WTC11 (cell line): ENCODE data around the gene LGR6. TPM values are rescaled to one million over a fixed set of nuclear protein-coding genes. Genes with fewer than 3 reads are reported as not detected.

ENCODE experiments used
- ATAC-seq: fragments of 200-7000 bp; cut with Tn5 transposase; 2 replicates; pipeline ENCODE4 v1.10.0; 2021; ENCODE audit warnings: mild to moderate bottlenecking, moderate library complexity
- CTCF ChIA-PET: fragments of 300-600 bp; sonication (Branson Sonifier 250); formaldehyde crosslinking; loops from one replicate; lab custom pipeline; 2021; ENCODE audit warnings: antibody characterized with exemption; lab: Charles Lee
- POLR2A ChIA-PET: fragments of 350-600 bp; sonication (Branson Sonifier 250); formaldehyde crosslinking; loops from one replicate; lab custom pipeline; 2021; ENCODE audit warnings: antibody characterized with exemption; lab: Charles Lee
- DNase-seq: peaks from one replicate; pipeline ENCODE4 v3.0.0; 2021; ENCODE audit warnings: low spot score
- H3K27ac Mint-ChIP-seq: 2 replicates; pipeline ENCODE4 v1.8.0; 2021; ENCODE audit warnings: mixed read lengths
- H3K27me3 Mint-ChIP-seq: 2 replicates; pipeline ENCODE4 v1.8.0; 2021; ENCODE audit warnings: low read depth, mild to moderate bottlenecking, moderate library complexity, mixed read lengths
- H3K36me3 Mint-ChIP-seq: 2 replicates; pipeline ENCODE4 v1.8.0; 2021; ENCODE audit warnings: mixed read lengths
- H3K4me1 Mint-ChIP-seq: 2 replicates; pipeline ENCODE4 v1.8.0; 2022; ENCODE audit warnings: mixed read lengths
- H3K4me3 Mint-ChIP-seq: 2 replicates; pipeline ENCODE4 v1.8.0; 2021; ENCODE audit warnings: mild to moderate bottlenecking, moderate library complexity, mixed read lengths
- H3K9me3 Mint-ChIP-seq: 2 replicates; pipeline ENCODE4 v1.8.0; 2021; ENCODE audit warnings: mixed read lengths
- AFF4 ChIP-seq: sonication (generic); formaldehyde crosslinking; IDR thresholded peaks from 2 replicates; pipeline ENCODE4 v1.8.1; 2023; ENCODE audit warnings: mild to moderate bottlenecking, missing genetic modification reagents, borderline replicate concordance
- CTCF ChIP-seq: fragments of 200-600 bp; IDR thresholded peaks from 2 replicates; pipeline ENCODE4 v1.8.0; 2022; ENCODE audit warnings: antibody characterized with exemption
- E2F1 ChIP-seq: sonication (generic); formaldehyde crosslinking; IDR thresholded peaks from 2 replicates; pipeline ENCODE4 v1.8.0; 2022; ENCODE audit warnings: mild to moderate bottlenecking, missing genetic modification reagents
- FOXJ3 ChIP-seq: sonication (generic); formaldehyde crosslinking; IDR thresholded peaks from 2 replicates; pipeline ENCODE4 v1.9.0; 2021; ENCODE audit warnings: missing genetic modification reagents, mild to moderate bottlenecking, borderline replicate concordance
- HMGXB4 ChIP-seq: sonication (generic); formaldehyde crosslinking; IDR thresholded peaks from 2 replicates; pipeline ENCODE4 v1.8.1; 2023; ENCODE audit warnings: mild to moderate bottlenecking, moderate library complexity, missing genetic modification reagents
- IRF2 ChIP-seq: sonication (generic); formaldehyde crosslinking; IDR thresholded peaks from 2 replicates; pipeline ENCODE4 v1.8.0; 2022; ENCODE audit warnings: low read depth, missing genetic modification reagents, borderline replicate concordance
- NFE2L1 ChIP-seq: sonication (generic); formaldehyde crosslinking; IDR thresholded peaks from 2 replicates; pipeline ENCODE4 v1.8.1; 2023; ENCODE audit warnings: missing genetic modification reagents
- NFYB ChIP-seq: sonication (generic); formaldehyde crosslinking; conservative IDR thresholded peaks from 2 replicates; pipeline ENCODE4 v1.8.0; 2022; ENCODE audit warnings: low read depth, missing genetic modification reagents
- NR1H2 ChIP-seq: sonication (generic); formaldehyde crosslinking; IDR thresholded peaks from 2 replicates; pipeline ENCODE4 v1.9.0; 2021; ENCODE audit warnings: mild to moderate bottlenecking, moderate library complexity, missing genetic modification reagents
- NR2C2 ChIP-seq: sonication (generic); formaldehyde crosslinking; IDR thresholded peaks from 2 replicates; pipeline ENCODE4 v1.8.0; 2022; ENCODE audit warnings: mild to moderate bottlenecking, missing genetic modification reagents
- NR3C1 ChIP-seq: sonication (generic); formaldehyde crosslinking; conservative IDR thresholded peaks from 2 replicates; pipeline ENCODE4 v1.8.1; 2023; ENCODE audit warnings: low read depth, mild to moderate bottlenecking, missing genetic modification reagents
- OVOL2 ChIP-seq: fragments of 250-450 bp; sonication (Bioruptor Pico); IDR thresholded peaks from 2 replicates; pipeline ENCODE4 v1.9.0; 2021; ENCODE audit warnings: mild to moderate bottlenecking, borderline replicate concordance
- STAT6 ChIP-seq: sonication (generic); formaldehyde crosslinking; conservative IDR thresholded peaks from 2 replicates; pipeline ENCODE4 v1.8.1; 2023; ENCODE audit warnings: mild to moderate bottlenecking, low read depth, missing genetic modification reagents, moderate library complexity
- TCF7 ChIP-seq: sonication (generic); formaldehyde crosslinking; IDR thresholded peaks from 2 replicates; pipeline ENCODE4 v1.8.0; 2022; ENCODE audit warnings: mild to moderate bottlenecking, low read depth, missing genetic modification reagents, moderate library complexity
- USF2 ChIP-seq: sonication (generic); formaldehyde crosslinking; IDR thresholded peaks from 2 replicates; pipeline ENCODE4 v1.8.1; 2023; ENCODE audit warnings: mild to moderate bottlenecking, missing genetic modification reagents, moderate library complexity
- ZNF263 ChIP-seq: sonication (generic); formaldehyde crosslinking; IDR thresholded peaks from 2 replicates; pipeline ENCODE4 v1.8.1; 2022; ENCODE audit warnings: low read depth, mild to moderate bottlenecking, moderate library complexity, missing genetic modification reagents
- ZNF281 ChIP-seq: sonication (generic); formaldehyde crosslinking; IDR thresholded peaks from 2 replicates; pipeline ENCODE4 v1.8.0; 2023; ENCODE audit warnings: mild to moderate bottlenecking, missing genetic modification reagents
- ZNF396 ChIP-seq: fragments of 250-450 bp; sonication (Bioruptor Pico); IDR thresholded peaks from 2 replicates; pipeline ENCODE4 v1.8.0; 2021; ENCODE audit warnings: mild to moderate bottlenecking, moderate library complexity, borderline replicate concordance
- total RNA-seq: library from RNA; stranded (reverse); gene quantifications from 3 replicates; pipeline ENCODE4 v1.2.3, GENCODE V29; 2021

Gene LGR6
- total RNA-seq, 1 experiment from 2014 or later, result 1.1 TPM

- TF ChIP-seq NR3C1 (CRISPR knock-in tag) (no peak), NR2C2 (CRISPR knock-in tag) (no peak), ZNF263 (no peak), HMGXB4 (CRISPR knock-in tag) (no peak), NR1H2 (CRISPR knock-in tag) (no peak), STAT6 (CRISPR knock-in tag) (no peak)
Measured at GRCh38 chr1:202287196-202287595, 93.6 kb downstream of the LGR6 start (continued).

- ChIA-PET CTCF (no interaction called here), POLR2A (no interaction called here)
- no peak overlapping the region for H3K4me3 Mint-ChIP-seq
- no peak overlapping the region for H3K27ac Mint-ChIP-seq
- ATAC-seq, result no peak
- TF ChIP-seq AFF4 (CRISPR knock-in tag) (no peak), TCF7 (no peak), CTCF (no peak), IRF2 (CRISPR knock-in tag) (no peak), NFE2L1 (CRISPR knock-in tag) (no peak), OVOL2 (no peak), NR3C1 (CRISPR knock-in tag) (no peak), FOXJ3 (no peak), ZNF281 (CRISPR knock-in tag) (no peak), USF2 (CRISPR knock-in tag) (no peak), ZNF396 (CRISPR knock-in tag) (no peak), E2F1 (CRISPR knock-in tag) (no peak), NFYB (CRISPR knock-in tag) (no peak)
- DNase-seq, result no peak
- no peaks in the 10 kb centered on the region for H3K36me3 Mint-ChIP-seq
- H3K9me3 Mint-ChIP-seq, result no peaks in the 10 kb centered on the region
- H3K4me1 Mint-ChIP-seq, result 0 out of 2 replicates have a peak, but pooled peaks cover 2% of the 10 kb centered on the region
- H3K27me3 Mint-ChIP-seq, result no peaks in the 10 kb centered on the region
Measured at GRCh38 chr1:202288177-202288576, 94.6 kb downstream of the LGR6 start.
